ENCODE measurements around the gene DUSP5.
A peak's percentile ranks its signal among the peaks of the same experiment; 100 is the strongest.

Gene DUSP5

GRCh38 chr10:110492069-110492822 lies 5.5 kb upstream of the DUSP5 start:
- no peak for TF ChIP-seq EZH2phosphoT487 (IDR thresholded peaks at IDR 0.05; ENCODE audit: borderline replicate concordance, low read length)
- no peak for TF ChIP-seq CTCF (IDR thresholded peaks at IDR 0.05; ENCODE audit: low read depth, low read length, poor library complexity, severe bottlenecking)
- Histone ChIP-seq H3K4me2 (ENCODE audit: low read length) (peak overlapping the region; percentile 49), H3K27ac (ENCODE audit: low read depth, low read length) (peak overlapping the region; percentile 25), H3K4me1 (ENCODE audit: control insufficient read depth, low read length) (peaks cover 34% of the 10 kb centered on the region), H3F3A (ENCODE audit: control insufficient read depth, insufficient read depth) (no peaks in the 10 kb centered on the region), H4K20me1 (ENCODE audit: control insufficient read depth, insufficient read depth, low read depth, low read length) (no peaks in the 10 kb centered on the region), H3K79me2 (ENCODE audit: control insufficient read depth, low read length) (no peaks in the 10 kb centered on the region), H3K9me3 (ENCODE audit: control insufficient read depth, insufficient read depth, low read length) (no peaks in the 10 kb centered on the region), H3K9me2 (replicated peaks; ENCODE audit: control insufficient read depth, low read length) (no peaks in the 10 kb centered on the region), H3K36me3 (ENCODE audit: control insufficient read depth, low read length) (no peaks in the 10 kb centered on the region), H3K4me3 (ENCODE audit: low read length) (peak overlapping the region; percentile 25), H3K27me3 (ENCODE audit: control insufficient read depth, low read length) (peaks cover 26% of the 10 kb centered on the region)

- H3F3A ChIP-seq (ENCODE audit: control insufficient read depth, insufficient read depth): no peaks in the 10 kb centered on the region
- H3K9me2 ChIP-seq (replicated peaks; ENCODE audit: control insufficient read depth, low read length): no peaks in the 10 kb centered on the region
- no peaks in the 10 kb centered on the region for H3K36me3 ChIP-seq (ENCODE audit: control insufficient read depth, low read length)
- no peak overlapping the region for H3K4me2 ChIP-seq (ENCODE audit: low read length)
- peaks cover 18% of the 10 kb centered on the region for H3K27me3 ChIP-seq (ENCODE audit: control insufficient read depth, low read length)
- no peak overlapping the region for H3K4me3 ChIP-seq (ENCODE audit: low read length)
- H4K20me1 ChIP-seq (ENCODE audit: control insufficient read depth, insufficient read depth, low read depth, low read length): no peaks in the 10 kb centered on the region
- no peaks in the 10 kb centered on the region for H3K9me3 ChIP-seq (ENCODE audit: control insufficient read depth, insufficient read depth, low read length)
- TF ChIP-seq EZH2phosphoT487 (IDR thresholded peaks at IDR 0.05; ENCODE audit: borderline replicate concordance, low read length) (no peak), CTCF (IDR thresholded peaks at IDR 0.05; ENCODE audit: low read depth, low read length, poor library complexity, severe bottlenecking) (no peak)
- H3K27ac ChIP-seq (ENCODE audit: low read depth, low read length): no peak overlapping the region
- H3K4me1 ChIP-seq (ENCODE audit: control insufficient read depth, low read length): peaks cover 37% of the 10 kb centered on the region
- H3K79me2 ChIP-seq (ENCODE audit: control insufficient read depth, low read length): no peaks in the 10 kb centered on the region
Measured at GRCh38 chr10:110493832-110494426, 3.8 kb upstream of the DUSP5 start.

GRCh38 chr10:110494532-110494931 lies 3.2 kb upstream of the DUSP5 start:
- Histone ChIP-seq H3F3A (ENCODE audit: control insufficient read depth, insufficient read depth) (no peaks in the 10 kb centered on the region), H3K9me3 (ENCODE audit: control insufficient read depth, insufficient read depth, low read length) (no peaks in the 10 kb centered on the region), H4K20me1 (ENCODE audit: control insufficient read depth, insufficient read depth, low read depth, low read length) (no peaks in the 10 kb centered on the region), H3K36me3 (ENCODE audit: control insufficient read depth, low read length) (no peaks in the 10 kb centered on the region), H3K4me1 (ENCODE audit: control insufficient read depth, low read length) (peaks cover 43% of the 10 kb centered on the region), H3K4me3 (ENCODE audit: low read length) (no peak overlapping the region), H3K4me2 (ENCODE audit: low read length) (no peak overlapping the region), H3K9me2 (replicated peaks; ENCODE audit: control insufficient read depth, low read length) (no peaks in the 10 kb centered on the region), H3K27me3 (ENCODE audit: control insufficient read depth, low read length) (peaks cover 19% of the 10 kb centered on the region), H3K27ac (ENCODE audit: low read depth, low read length) (no peak overlapping the region), H3K79me2 (ENCODE audit: control insufficient read depth, low read length) (no peaks in the 10 kb centered on the region)
- TF ChIP-seq CTCF (IDR thresholded peaks at IDR 0.05; ENCODE audit: low read depth, low read length, poor library complexity, severe bottlenecking) (no peak), EZH2phosphoT487 (IDR thresholded peaks at IDR 0.05; ENCODE audit: borderline replicate concordance, low read length) (no peak)

Data from DOHH2 (cell line).